Measurements from ENCODE around the gene ZNF217.
"Not testable (repeated sequence)": the region's sequence is repeated elsewhere in the genome, so short reads cannot be mapped to it uniquely, and the experiment has no call there.

ZNF217 gene

DNA sequence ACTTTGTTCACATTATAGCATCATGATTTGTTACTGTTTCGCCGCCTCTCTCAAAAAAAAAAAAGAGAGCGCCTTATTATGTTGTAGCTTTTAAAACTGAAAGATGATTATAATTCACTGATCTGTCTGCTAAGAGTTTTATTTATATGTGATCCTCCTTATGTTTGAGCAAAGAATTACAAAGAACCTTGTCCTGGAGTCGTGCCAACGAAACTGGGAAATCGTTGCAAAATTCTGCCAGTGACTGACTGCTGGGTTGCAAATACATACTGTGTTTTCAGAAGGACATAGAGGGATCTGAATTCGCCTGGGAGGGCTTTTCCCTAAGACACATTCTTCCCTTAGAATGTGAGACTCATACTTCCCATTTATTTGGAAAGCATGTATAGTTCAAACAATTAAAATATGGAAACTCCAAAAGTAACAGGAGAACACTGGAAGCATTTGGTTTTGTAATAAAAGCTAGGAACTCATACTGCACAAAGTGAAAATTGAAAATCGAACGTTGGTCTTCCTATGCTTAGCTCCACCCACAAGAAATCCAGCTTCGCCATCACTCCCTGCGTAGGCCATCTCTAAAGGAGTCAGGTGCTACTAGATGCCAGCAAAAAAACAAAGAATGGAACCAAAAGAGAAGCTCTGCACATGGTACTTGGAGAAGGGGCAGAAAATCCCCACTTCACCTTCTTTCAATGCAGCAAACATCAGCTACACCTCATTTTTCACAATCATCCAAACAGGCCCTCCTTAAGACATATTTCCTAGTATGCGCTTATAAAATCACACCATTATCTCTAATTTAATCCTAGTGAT lies 2.8 kb upstream of the ZNF217 start:
- no CpG with 5 or more reads among the region's 12 CpGs for WGBS, 2 donors (ENCODE audit: extremely low coverage in 2 of 2, insufficient read length in 2 of 2, insufficient replicate concordance in 1 of 2)

DNA sequence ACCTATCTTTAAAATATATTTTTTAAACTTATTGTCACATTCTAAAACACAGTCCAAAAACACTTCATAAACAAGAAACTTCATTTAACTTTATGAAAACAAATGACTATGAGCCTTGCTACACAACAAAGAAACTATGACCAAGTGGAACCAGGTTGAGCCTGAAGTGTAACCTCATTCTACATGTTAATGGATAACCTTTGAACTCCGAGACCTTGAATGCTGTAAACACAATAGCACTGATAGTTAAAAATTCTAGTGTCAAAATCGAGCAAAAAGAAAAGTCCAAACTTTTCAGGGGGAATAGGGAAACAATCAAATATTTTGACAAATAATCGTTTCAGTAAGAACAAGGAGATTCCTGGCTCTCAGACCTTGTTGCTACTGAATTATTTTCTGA lies 2.1 kb upstream of the ZNF217 start:
- H3K14ac ChIP-seq (ENCODE audit: low read length); H3K4me3 ChIP-seq (ENCODE audit: low read length in 2 of 2); H3K36me3 ChIP-seq (replicated peaks in 1 of 2; ENCODE audit: control insufficient read depth in 2 of 2, insufficient read depth in 2 of 2, low read length in 2 of 2); H3K23ac ChIP-seq (ENCODE audit: low read depth, low read length, poor library complexity); H2BK15ac ChIP-seq (ENCODE audit: low read length); H3K4ac ChIP-seq (ENCODE audit: low read length); DNase-seq (ENCODE audit: low spot score); H4K8ac ChIP-seq (ENCODE audit: low read depth, low read length); H3K9ac ChIP-seq (ENCODE audit: low read depth, low read length, poor library complexity); H3K27me3 ChIP-seq (ENCODE audit: control insufficient read depth in 3 of 3, insufficient read depth in 3 of 3, low read depth in 1 of 3, low read length in 3 of 3); H2AK5ac ChIP-seq (ENCODE audit: low read depth, low read length); H3K9me3 ChIP-seq (replicated peaks in 1 of 2; ENCODE audit: control insufficient read depth in 2 of 2, insufficient read depth in 1 of 2, low read depth in 1 of 2, low read length in 2 of 2); H2BK12ac ChIP-seq (ENCODE audit: low read length); H4K91ac ChIP-seq (ENCODE audit: low read depth, low read length, poor library complexity); H2BK120ac ChIP-seq (ENCODE audit: low read depth, low read length); H3K79me1 ChIP-seq (ENCODE audit: low read depth, low read length); H3K4me2 ChIP-seq (ENCODE audit: insufficient read depth, low read length, poor library complexity, severe bottlenecking); H2AFZ ChIP-seq (ENCODE audit: low read length); H3K27ac ChIP-seq (replicated peaks; ENCODE audit: low read length); H2BK5ac ChIP-seq (ENCODE audit: low read length); H3K18ac ChIP-seq (ENCODE audit: low read length): not testable (repeated sequence)
- WGBS, 2 donors (ENCODE audit: extremely low coverage in 2 of 2, insufficient read length in 2 of 2, insufficient replicate concordance in 1 of 2): no CpG with 5 or more reads among the region's 3 CpGs
- peaks cover 5 to 23% of the 10 kb centered on the region in 2 donors for H3K4me1 ChIP-seq (ENCODE audit: control insufficient read depth in 2 of 2, insufficient read depth in 1 of 2, low read depth in 1 of 2, low read length in 2 of 2)

More for the DNA sequence above, 2.8 kb upstream of the ZNF217 start:
- not testable (repeated sequence) for H2BK15ac ChIP-seq (ENCODE audit: low read length); H3K4me2 ChIP-seq (ENCODE audit: insufficient read depth, low read length, poor library complexity, severe bottlenecking); H2BK12ac ChIP-seq (ENCODE audit: low read length); DNase-seq (ENCODE audit: low spot score); H2BK5ac ChIP-seq (ENCODE audit: low read length); H3K23ac ChIP-seq (ENCODE audit: low read depth, low read length, poor library complexity); H3K36me3 ChIP-seq (replicated peaks in 1 of 2; ENCODE audit: control insufficient read depth in 2 of 2, insufficient read depth in 2 of 2, low read length in 2 of 2); H4K8ac ChIP-seq (ENCODE audit: low read depth, low read length); H3K18ac ChIP-seq (ENCODE audit: low read length); H2BK120ac ChIP-seq (ENCODE audit: low read depth, low read length); H3K9ac ChIP-seq (ENCODE audit: low read depth, low read length, poor library complexity); H2AK5ac ChIP-seq (ENCODE audit: low read depth, low read length); H3K4me3 ChIP-seq (ENCODE audit: low read length in 2 of 2); H4K91ac ChIP-seq (ENCODE audit: low read depth, low read length, poor library complexity); H3K9me3 ChIP-seq (replicated peaks in 1 of 2; ENCODE audit: control insufficient read depth in 2 of 2, insufficient read depth in 1 of 2, low read depth in 1 of 2, low read length in 2 of 2); H3K14ac ChIP-seq (ENCODE audit: low read length); H3K27me3 ChIP-seq (ENCODE audit: control insufficient read depth in 3 of 3, insufficient read depth in 3 of 3, low read depth in 1 of 3, low read length in 3 of 3); H3K27ac ChIP-seq (replicated peaks; ENCODE audit: low read length); H3K4ac ChIP-seq (ENCODE audit: low read length); H3K79me1 ChIP-seq (ENCODE audit: low read depth, low read length)
- Histone ChIP-seq H2AFZ (ENCODE audit: low read length) (peak overlapping the region; percentile 49), H3K4me1 (ENCODE audit: control insufficient read depth in 2 of 2, insufficient read depth in 1 of 2, low read depth in 1 of 2, low read length in 2 of 2) (peaks cover 5 to 23% of the 10 kb centered on the region in 2 donors)

DNA sequence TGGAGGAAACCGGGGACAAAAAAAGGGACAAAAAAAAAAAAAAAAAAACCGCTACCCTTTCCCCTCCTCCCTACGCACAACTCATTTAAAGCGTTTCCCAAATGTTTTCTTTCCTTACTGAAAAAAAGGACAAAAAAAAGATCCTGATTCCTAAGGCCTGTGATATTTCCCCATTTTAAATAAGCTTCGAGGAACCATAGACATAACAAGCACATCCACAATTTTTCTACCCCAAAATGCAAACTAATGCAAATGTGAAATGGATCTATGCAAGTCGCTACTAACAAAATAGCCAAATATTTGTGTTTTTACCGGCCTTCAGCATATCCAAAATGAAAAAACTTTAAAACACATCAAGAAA lies 1.4 kb upstream of the ZNF217 start:
- peak overlapping the region in 1 of 2 donors; percentile 69 for H3K4me3 ChIP-seq (ENCODE audit: low read length in 2 of 2)
- H2BK15ac ChIP-seq (ENCODE audit: low read length): no peak overlapping the region
- H3K4me2 ChIP-seq (ENCODE audit: insufficient read depth, low read length, poor library complexity, severe bottlenecking): no peak overlapping the region
- no peak overlapping the region for H3K18ac ChIP-seq (ENCODE audit: low read length)
- WGBS, 2 donors (ENCODE audit: extremely low coverage in 2 of 2, insufficient read length in 2 of 2, insufficient replicate concordance in 1 of 2): no CpG with 5 or more reads among the region's 7 CpGs
- no peak overlapping the region for H4K8ac ChIP-seq (ENCODE audit: low read depth, low read length)
- no peak overlapping the region for H3K27ac ChIP-seq (replicated peaks; ENCODE audit: low read length)
- H3K27me3 ChIP-seq (ENCODE audit: control insufficient read depth in 3 of 3, insufficient read depth in 3 of 3, low read depth in 1 of 3, low read length in 3 of 3): no peaks in the 10 kb centered on the region
- no peak overlapping the region for H2BK120ac ChIP-seq (ENCODE audit: low read depth, low read length)
- H2AFZ ChIP-seq (ENCODE audit: low read length): peak overlapping the region; percentile 76
- no peak overlapping the region for H3K23ac ChIP-seq (ENCODE audit: low read depth, low read length, poor library complexity)
- H3K14ac ChIP-seq (ENCODE audit: low read length): no peak overlapping the region
- H3K9me3 ChIP-seq (replicated peaks in 1 of 2; ENCODE audit: control insufficient read depth in 2 of 2, insufficient read depth in 1 of 2, low read depth in 1 of 2, low read length in 2 of 2): no peaks in the 10 kb centered on the region
- no peak overlapping the region for H3K9ac ChIP-seq (ENCODE audit: low read depth, low read length, poor library complexity)
- no peak overlapping the region for H2AK5ac ChIP-seq (ENCODE audit: low read depth, low read length)
- H3K36me3 ChIP-seq (replicated peaks in 1 of 2; ENCODE audit: control insufficient read depth in 2 of 2, insufficient read depth in 2 of 2, low read length in 2 of 2): no peaks in the 10 kb centered on the region
- no peaks in the 10 kb centered on the region for H3K79me1 ChIP-seq (ENCODE audit: low read depth, low read length)
- no peak overlapping the region for H4K91ac ChIP-seq (ENCODE audit: low read depth, low read length, poor library complexity)
- H3K4me1 ChIP-seq (ENCODE audit: control insufficient read depth in 2 of 2, insufficient read depth in 1 of 2, low read depth in 1 of 2, low read length in 2 of 2): peaks cover 5 to 24% of the 10 kb centered on the region in 2 donors
- no peak overlapping the region for H2BK5ac ChIP-seq (ENCODE audit: low read length)
- H2BK12ac ChIP-seq (ENCODE audit: low read length): no peak overlapping the region
- DNase-seq (ENCODE audit: low spot score): no peak
- no peak overlapping the region for H3K4ac ChIP-seq (ENCODE audit: low read length)

DNA sequence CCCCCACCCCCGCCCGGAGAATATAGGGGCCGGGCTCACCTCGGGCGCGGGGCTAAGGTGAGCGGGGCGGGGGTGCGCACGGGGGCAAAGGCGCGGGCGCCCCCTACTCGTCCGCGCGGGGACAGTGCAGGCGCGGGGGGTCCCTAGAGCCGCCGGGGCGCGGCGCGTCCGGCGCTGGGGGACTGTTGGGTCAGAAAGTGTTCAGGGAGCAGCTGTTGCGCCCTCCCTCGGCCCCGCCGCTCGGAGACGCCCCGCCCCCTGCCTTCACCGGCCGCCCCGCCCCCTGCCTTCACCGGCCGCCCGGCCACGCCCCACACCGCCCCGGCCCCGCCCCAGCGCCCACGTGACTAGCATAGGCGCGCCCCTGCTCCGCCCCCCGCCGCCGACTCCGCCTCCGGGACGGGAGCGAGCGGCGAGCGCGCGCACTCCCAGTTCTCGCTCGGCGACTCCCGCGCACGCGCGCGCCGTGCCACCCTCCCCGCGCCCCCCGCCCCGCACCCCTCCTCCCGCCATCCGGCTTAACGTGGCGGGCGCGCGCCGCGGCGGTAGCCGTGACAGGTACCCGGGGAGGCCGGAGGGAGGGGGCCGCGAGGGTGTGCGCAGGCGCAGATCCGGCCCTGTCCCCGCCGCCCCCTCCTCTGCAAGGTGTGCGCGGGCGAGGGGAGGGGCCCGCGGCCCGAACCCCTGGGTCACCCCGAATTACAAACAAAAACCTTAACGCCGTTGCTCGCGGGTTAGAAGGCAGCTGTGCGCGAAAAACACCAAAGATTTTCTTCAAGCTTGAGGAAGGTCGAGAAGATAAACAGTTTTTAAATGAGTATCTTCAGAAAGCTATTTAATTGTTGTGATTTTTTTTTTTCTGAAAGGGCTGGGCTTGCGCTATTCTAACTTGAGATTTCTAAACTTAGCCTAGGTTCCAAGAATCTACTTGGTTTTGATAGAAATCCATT lies 704 bp upstream of the ZNF217 start:
- H2BK5ac ChIP-seq (ENCODE audit: low read length): no peak overlapping the region
- WGBS, 2 donors (ENCODE audit: extremely low coverage in 2 of 2, insufficient read length in 2 of 2, insufficient replicate concordance in 1 of 2): no CpG with 5 or more reads among the region's 110 CpGs
- H4K8ac ChIP-seq (ENCODE audit: low read depth, low read length): no peak overlapping the region
- no peak overlapping the region for H2BK12ac ChIP-seq (ENCODE audit: low read length)
- H3K36me3 ChIP-seq (replicated peaks in 1 of 2; ENCODE audit: control insufficient read depth in 2 of 2, insufficient read depth in 2 of 2, low read length in 2 of 2): no peaks in the 10 kb centered on the region
- H3K79me1 ChIP-seq (ENCODE audit: low read depth, low read length): no peaks in the 10 kb centered on the region
- peak overlapping the region; percentile 73 to 76 for H3K4me3 ChIP-seq (ENCODE audit: low read length in 2 of 2)
- no peaks in the 10 kb centered on the region for H3K27me3 ChIP-seq (ENCODE audit: control insufficient read depth in 3 of 3, insufficient read depth in 3 of 3, low read depth in 1 of 3, low read length in 3 of 3)
- H3K9ac ChIP-seq (ENCODE audit: low read depth, low read length, poor library complexity): no peak overlapping the region
- no peak overlapping the region for H3K14ac ChIP-seq (ENCODE audit: low read length)
- H4K91ac ChIP-seq (ENCODE audit: low read depth, low read length, poor library complexity): no peak overlapping the region
- H3K18ac ChIP-seq (ENCODE audit: low read length): no peak overlapping the region
- H2AK5ac ChIP-seq (ENCODE audit: low read depth, low read length): no peak overlapping the region
- peaks cover 5 to 25% of the 10 kb centered on the region in 2 donors for H3K4me1 ChIP-seq (ENCODE audit: control insufficient read depth in 2 of 2, insufficient read depth in 1 of 2, low read depth in 1 of 2, low read length in 2 of 2)
- DNase-seq (ENCODE audit: low spot score): peak; percentile 94
- peak overlapping the region; percentile 89 for H3K27ac ChIP-seq (replicated peaks; ENCODE audit: low read length)
- H3K4me2 ChIP-seq (ENCODE audit: insufficient read depth, low read length, poor library complexity, severe bottlenecking): no peak overlapping the region
- H2BK120ac ChIP-seq (ENCODE audit: low read depth, low read length): no peak overlapping the region
- H3K23ac ChIP-seq (ENCODE audit: low read depth, low read length, poor library complexity): no peak overlapping the region
- no peak overlapping the region for H2BK15ac ChIP-seq (ENCODE audit: low read length)
- no peak overlapping the region for H3K4ac ChIP-seq (ENCODE audit: low read length)
- H3K9me3 ChIP-seq (replicated peaks in 1 of 2; ENCODE audit: control insufficient read depth in 2 of 2, insufficient read depth in 1 of 2, low read depth in 1 of 2, low read length in 2 of 2): no peaks in the 10 kb centered on the region
- peak overlapping the region; percentile 76 for H2AFZ ChIP-seq (ENCODE audit: low read length)
